WERI-Rb-1 (cell line): ENCODE measurements around the gene TTC7B.

ENCODE experiments used
- DNase-seq: peaks from one replicate; pipeline ENCODE4 v3.0.0-alpha.2; 2020
- H3K27ac ChIP-seq: fragments of 250-450 bp; sonication (Bioruptor Pico); 2 replicates; pipeline ENCODE4 v1.5.1; 2020; ENCODE audit warnings: mild to moderate bottlenecking, moderate library complexity
- H3K27me3 ChIP-seq: fragments of 250-450 bp; sonication (Bioruptor Pico); 2 replicates; pipeline ENCODE4 v1.5.1; 2021; ENCODE audit warnings: mild to moderate bottlenecking, low read depth, moderate library complexity; ENCODE audit not compliant: insufficient read depth, severe bottlenecking
- H3K36me3 ChIP-seq: fragments of 250-450 bp; sonication (Bioruptor Pico); 2 replicates; pipeline ENCODE4 v1.5.1; 2020; ENCODE audit warnings: mild to moderate bottlenecking, moderate library complexity
- H3K4me3 ChIP-seq: 2 replicates; pipeline ENCODE4 v1.5.1; 2011; ENCODE audit warnings: low read depth, mild to moderate bottlenecking, control low read depth, low read length
- H3K9me3 ChIP-seq: fragments of 250-450 bp; sonication (Bioruptor Pico); 2 replicates; pipeline ENCODE4 v1.5.1; 2021; ENCODE audit warnings: mild to moderate bottlenecking, moderate library complexity; ENCODE audit not compliant: severe bottlenecking
- TF ChIP-seq, protein P1 (sequence below): IDR thresholded peaks from 2 replicates; pipeline ENCODE4 v1.5.1; 2011; ENCODE audit warnings: low read depth, mild to moderate bottlenecking, control low read depth, inconsistent platforms, low read length

TTC7B gene

DNA sequence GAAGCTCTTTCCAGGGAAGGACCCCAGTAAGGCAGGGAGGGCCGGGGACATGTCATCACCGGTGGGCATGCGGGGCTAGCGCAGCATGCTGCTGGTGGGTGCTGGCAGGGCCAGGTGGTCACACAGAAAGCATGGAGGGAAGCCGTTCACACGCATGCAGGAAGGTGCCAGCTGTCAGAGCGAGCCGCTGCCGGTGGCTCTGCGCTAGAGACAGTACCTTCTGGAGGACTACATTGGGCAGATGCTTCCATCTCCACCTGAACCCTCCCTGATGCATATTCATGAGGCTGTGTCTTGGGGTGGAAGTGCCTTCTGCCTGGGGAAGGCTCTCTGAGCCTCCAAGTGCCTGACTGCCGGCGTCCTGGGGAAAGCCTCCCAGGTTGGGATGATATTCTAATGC, 215.6 kb downstream of the TTC7B start:
- Histone ChIP-seq H3K4me3 (no peak overlapping the region), H3K27ac (no peak overlapping the region), H3K9me3 (no peaks in the 10 kb centered on the region), H3K36me3 (peaks cover 4% of the 10 kb centered on the region; the same call in 1 of the 2 replicates), H3K27me3 (no peaks in the 10 kb centered on the region)
- TF ChIP-seq, protein P1, sequence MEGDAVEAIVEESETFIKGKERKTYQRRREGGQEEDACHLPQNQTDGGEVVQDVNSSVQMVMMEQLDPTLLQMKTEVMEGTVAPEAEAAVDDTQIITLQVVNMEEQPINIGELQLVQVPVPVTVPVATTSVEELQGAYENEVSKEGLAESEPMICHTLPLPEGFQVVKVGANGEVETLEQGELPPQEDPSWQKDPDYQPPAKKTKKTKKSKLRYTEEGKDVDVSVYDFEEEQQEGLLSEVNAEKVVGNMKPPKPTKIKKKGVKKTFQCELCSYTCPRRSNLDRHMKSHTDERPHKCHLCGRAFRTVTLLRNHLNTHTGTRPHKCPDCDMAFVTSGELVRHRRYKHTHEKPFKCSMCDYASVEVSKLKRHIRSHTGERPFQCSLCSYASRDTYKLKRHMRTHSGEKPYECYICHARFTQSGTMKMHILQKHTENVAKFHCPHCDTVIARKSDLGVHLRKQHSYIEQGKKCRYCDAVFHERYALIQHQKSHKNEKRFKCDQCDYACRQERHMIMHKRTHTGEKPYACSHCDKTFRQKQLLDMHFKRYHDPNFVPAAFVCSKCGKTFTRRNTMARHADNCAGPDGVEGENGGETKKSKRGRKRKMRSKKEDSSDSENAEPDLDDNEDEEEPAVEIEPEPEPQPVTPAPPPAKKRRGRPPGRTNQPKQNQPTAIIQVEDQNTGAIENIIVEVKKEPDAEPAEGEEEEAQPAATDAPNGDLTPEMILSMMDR = no peak
- no peak for DNase-seq

DNA sequence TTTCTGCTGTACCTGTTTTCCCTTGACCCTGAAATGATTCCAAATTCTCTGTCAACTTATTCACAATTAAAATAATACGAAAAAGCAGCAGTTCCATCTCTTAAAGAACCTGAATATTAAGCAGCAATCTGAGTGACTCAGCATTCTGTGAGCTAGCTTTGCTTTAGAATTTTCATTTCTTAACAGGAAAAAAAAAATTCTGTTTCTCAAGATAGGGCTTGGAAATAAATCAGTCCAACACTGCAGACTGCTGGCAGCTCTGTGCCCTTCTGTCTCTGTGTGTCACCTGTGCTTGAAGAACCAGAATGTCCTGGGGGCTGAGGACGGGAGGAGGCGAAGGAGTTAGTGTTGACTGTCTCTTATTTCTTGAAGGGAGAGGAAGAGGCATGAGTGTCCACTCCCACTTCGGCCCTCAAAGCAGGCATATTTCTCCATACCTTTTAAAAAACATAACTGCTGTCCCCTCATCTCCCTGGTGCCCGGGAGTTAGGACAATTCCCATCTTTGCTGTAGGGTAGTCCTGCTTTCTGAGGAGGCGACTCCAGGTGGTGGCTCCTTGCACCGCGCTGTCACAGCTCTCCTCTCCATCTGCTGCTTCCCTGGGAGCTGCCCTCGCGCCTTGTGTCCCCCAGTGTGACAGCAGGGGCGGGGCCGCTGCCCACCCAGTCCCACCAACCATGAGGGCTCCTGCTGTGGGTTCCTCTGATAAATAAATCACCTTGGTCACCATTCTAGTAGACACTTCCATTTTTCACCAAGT, 216.3 kb downstream of the TTC7B start:
- Histone ChIP-seq H3K4me3 (no peak overlapping the region), H3K27me3 (no peaks in the 10 kb centered on the region), H3K27ac (no peak overlapping the region), H3K9me3 (no peaks in the 10 kb centered on the region), H3K36me3 (peaks cover 4% of the 10 kb centered on the region; the same call in 1 of the 2 replicates)
- TF ChIP-seq, protein P1 = peak; percentile 18; the same call in 1 of the 2 replicates
- no peak for DNase-seq

DNA sequence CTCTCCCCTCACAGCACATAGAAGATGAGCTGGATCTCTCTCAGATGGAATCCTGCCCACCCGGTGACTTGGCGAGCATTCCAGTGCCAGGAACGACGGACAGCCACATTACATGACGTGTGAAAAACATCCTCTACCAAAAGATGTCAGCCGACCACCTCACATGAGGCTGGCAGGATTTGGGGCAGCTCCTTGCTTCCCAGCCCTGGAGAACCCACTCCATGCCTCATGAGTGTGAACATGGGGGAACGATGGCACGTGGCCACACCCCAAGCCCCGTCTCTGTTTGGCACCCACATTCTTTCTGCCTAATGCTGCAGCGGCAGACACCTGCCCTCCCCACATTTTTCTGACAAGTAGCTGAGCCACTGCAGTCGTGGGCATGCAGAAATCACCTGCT, 216.9 kb downstream of the TTC7B start:
- H3K4me3 ChIP-seq = no peak overlapping the region
- H3K9me3 ChIP-seq = no peaks in the 10 kb centered on the region
- no peaks in the 10 kb centered on the region for H3K27me3 ChIP-seq
- no peak for DNase-seq
- TF ChIP-seq, protein P1 = no peak
- no peak overlapping the region for H3K27ac ChIP-seq
- peaks cover 4% of the 10 kb centered on the region; the same call in 1 of the 2 replicates for H3K36me3 ChIP-seq

DNA sequence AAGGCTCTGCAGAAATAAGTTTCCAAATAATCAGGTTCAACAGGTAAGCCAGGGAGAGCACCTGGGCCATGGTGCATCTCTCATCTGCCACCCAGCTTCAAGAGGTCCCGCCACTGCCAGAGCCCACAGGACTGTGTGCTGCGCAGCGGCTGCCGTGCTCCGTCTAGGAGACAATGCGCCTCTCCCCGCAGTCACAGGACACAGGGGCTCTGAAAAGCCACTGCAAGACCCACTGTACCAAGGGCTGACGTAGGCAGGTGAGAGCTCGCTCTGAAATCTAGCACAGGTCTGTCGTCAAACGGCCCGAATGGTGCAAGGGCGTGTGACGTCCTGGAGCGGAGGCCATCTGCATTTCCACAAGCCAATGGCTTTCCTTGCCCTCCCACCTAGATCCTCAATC, 218.3 kb downstream of the TTC7B start:
- H3K27me3 ChIP-seq = no peaks in the 10 kb centered on the region
- peaks cover 9% of the 10 kb centered on the region for H3K36me3 ChIP-seq
- no peak overlapping the region for H3K27ac ChIP-seq
- no peaks in the 10 kb centered on the region for H3K9me3 ChIP-seq
- TF ChIP-seq, protein P1 = no peak
- no peak overlapping the region for H3K4me3 ChIP-seq
- DNase-seq = no peak

DNA sequence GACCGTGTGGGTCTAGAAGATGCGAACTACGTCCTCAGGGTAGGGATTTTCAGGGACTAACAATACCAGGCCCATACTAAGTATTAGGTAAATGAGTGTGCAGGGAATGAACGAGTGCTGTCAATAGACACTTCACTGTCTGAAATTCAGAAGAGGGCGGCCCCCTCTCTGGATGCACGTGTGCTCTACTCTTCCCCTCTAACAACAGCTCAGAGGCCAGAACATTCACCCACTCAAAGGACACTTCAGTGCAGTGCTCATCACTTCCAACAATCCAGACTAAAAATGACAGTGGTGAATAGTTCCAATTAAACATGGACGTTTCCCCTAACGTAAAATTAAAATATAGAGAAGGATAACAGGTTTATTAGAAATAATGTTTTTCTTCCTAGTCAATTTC, 219.5 kb downstream of the TTC7B start:
- TF ChIP-seq, protein P1 = no peak
- H3K4me3 ChIP-seq = no peak overlapping the region
- no peak for DNase-seq
- no peaks in the 10 kb centered on the region for H3K27me3 ChIP-seq
- H3K36me3 ChIP-seq = peaks cover 17% of the 10 kb centered on the region
- H3K27ac ChIP-seq = no peak overlapping the region
- H3K9me3 ChIP-seq = no peaks in the 10 kb centered on the region
